Right renal pelvis (tissue), 4 donors: ENCODE data around the gene MAML3. TPM values are rescaled to one million over a fixed set of nuclear protein-coding genes. Genes with fewer than 3 reads are reported as not detected.

Source experiments
- DNase-seq, 4 donors: peaks; one replicate each; pipeline ENCODE4 v3.0.0-alpha.2; 2013; ENCODE audit warnings: low read depth in 4 of 4, low spot score in 3 of 4, missing footprints in 1 of 4
- polyA plus RNA-seq, 4 donors: library from polyadenylated mRNA; unstranded; fragments of 120-200 nt; gene quantifications; one replicate each; pipeline ENCODE4 v1.2.1, GENCODE V29; 2013; ENCODE audit not compliant: insufficient read length in 4 of 4

Gene MAML3
- polyA plus RNA-seq, 4 donors: 17.4 to 19.8 (median 17.9) TPM

GRCh38 chr4:139801895-139802294 is 352.1 kb downstream of the MAML3 start:
- no peak for DNase-seq

- DNase-seq: no peak
These were observed 353.9 kb downstream of the MAML3 start for GRCh38 chr4:139800082-139800481.

GRCh38 chr4:139799615-139800014 is 354.4 kb downstream of the MAML3 start:
- DNase-seq: no peak

GRCh38 chr4:139798456-139798855 is 355.5 kb downstream of the MAML3 start:
- DNase-seq: no peak

GRCh38 chr4:139797287-139797686 is 356.7 kb downstream of the MAML3 start:
- no peak for DNase-seq

GRCh38 chr4:139795527-139796314 is 358.3 kb downstream of the MAML3 start:
- no peak for DNase-seq

GRCh38 chr4:139794158-139794954 is 359.6 kb downstream of the MAML3 start:
- DNase-seq: no peak

- DNase-seq: no peak
These were observed 362.3 kb downstream of the MAML3 start for GRCh38 chr4:139791681-139792080.

GRCh38 chr4:139790291-139790690 is 363.7 kb downstream of the MAML3 start:
- no peak for DNase-seq

- DNase-seq: no peak
These were observed 364.8 kb downstream of the MAML3 start for GRCh38 chr4:139789096-139789654.

GRCh38 chr4:139786494-139787354 is 367.3 kb downstream of the MAML3 start:
- DNase-seq: no peak

GRCh38 chr4:139785356-139785755 is 368.6 kb downstream of the MAML3 start:
- DNase-seq: no peak

GRCh38 chr4:139783741-139784484 is 370.1 kb downstream of the MAML3 start:
- no peak for DNase-seq

GRCh38 chr4:139782926-139783522 is 371.0 kb downstream of the MAML3 start:
- no peak for DNase-seq

- no peak for DNase-seq
These were observed 372.9 kb downstream of the MAML3 start for GRCh38 chr4:139781066-139781465.

GRCh38 chr4:139779691-139780090 is 374.3 kb downstream of the MAML3 start:
- no peak for DNase-seq

- no peak for DNase-seq
These were observed 376.2 kb downstream of the MAML3 start for GRCh38 chr4:139777757-139778156.

- no peak for DNase-seq
These were observed 377.7 kb downstream of the MAML3 start for GRCh38 chr4:139776235-139776634.

GRCh38 chr4:139774759-139775487 is 379.1 kb downstream of the MAML3 start:
- no peak for DNase-seq
